KOPT-K1 (cell line): ENCODE data around the gene WDR93.
"Not testable (repeated sequence)": the region's sequence is repeated elsewhere in the genome, so short reads cannot be mapped to it uniquely, and the experiment has no call there.

Source experiments
- H3K27ac ChIP-seq: fragments of 200-600 bp; sonication (generic); 2 replicates; pipeline ENCODE4 v1.5.1; 2016; ENCODE audit warnings: antibody characterized with exemption, mild to moderate bottlenecking, low read depth, low read length; ENCODE audit not compliant: poor library complexity, severe bottlenecking
- H3K36me3 ChIP-seq: fragments of 200-600 bp; sonication (generic); 2 replicates; pipeline ENCODE4 v1.5.1; 2017; ENCODE audit warnings: antibody characterized with exemption, mild to moderate bottlenecking, low read length, moderate library complexity; ENCODE audit not compliant: insufficient read depth
- H3K9me3 ChIP-seq: fragments of 200-600 bp; sonication (generic); 2 replicates; pipeline ENCODE4 v1.5.1; 2017; ENCODE audit warnings: antibody characterized with exemption, low read length, mild to moderate bottlenecking; ENCODE audit not compliant: insufficient read depth, poor library complexity, severe bottlenecking

Gene WDR93

GRCh38 chr15:89776274-89777072, 85.9 kb downstream of the WDR93 start, which contains the start of gene MESP2:
MESP2 (plus strand) TSS chr15:89776332; CDS start chr15:89776358, 26 bp downstream.
- Histone ChIP-seq H3K9me3 (no peaks in the 10 kb centered on the region), H3K27ac (no peak within 1 kb of the TSS), H3K36me3 (no peaks in the 10 kb centered on the region)

- Histone ChIP-seq H3K36me3 (no peaks in the 10 kb centered on the region), H3K27ac (no peak overlapping the region), H3K9me3 (no peaks in the 10 kb centered on the region)
Measured at GRCh38 chr15:89777073-89777751, 86.6 kb downstream of the WDR93 start.

GRCh38 chr15:89777782-89778380, 87.3 kb downstream of the WDR93 start:
- Histone ChIP-seq H3K36me3 (no peaks in the 10 kb centered on the region), H3K9me3 (no peaks in the 10 kb centered on the region), H3K27ac (no peak overlapping the region)

- Histone ChIP-seq H3K27ac (no peak overlapping the region), H3K9me3 (no peaks in the 10 kb centered on the region), H3K36me3 (no peaks in the 10 kb centered on the region)
Measured at GRCh38 chr15:89778861-89779260, 88.2 kb downstream of the WDR93 start.

- no peak overlapping the region for H3K27ac ChIP-seq
- no peaks in the 10 kb centered on the region for H3K9me3 ChIP-seq
- no peaks in the 10 kb centered on the region for H3K36me3 ChIP-seq
Measured at GRCh38 chr15:89780601-89781000, 90.0 kb downstream of the WDR93 start.

- Histone ChIP-seq H3K27ac (no peak overlapping the region), H3K36me3 (no peaks in the 10 kb centered on the region), H3K9me3 (no peaks in the 10 kb centered on the region)
Measured at GRCh38 chr15:89781055-89781454, 90.4 kb downstream of the WDR93 start.

GRCh38 chr15:89781891-89782618, 91.4 kb downstream of the WDR93 start:
- Histone ChIP-seq H3K9me3 (no peaks in the 10 kb centered on the region), H3K36me3 (no peaks in the 10 kb centered on the region), H3K27ac (no peak overlapping the region)

- not testable (repeated sequence) for H3K27ac ChIP-seq, H3K36me3 ChIP-seq
Measured at GRCh38 chr15:89782619-89782950, 92.0 kb downstream of the WDR93 start.

GRCh38 chr15:89783111-89783860, 92.7 kb downstream of the WDR93 start:
- Histone ChIP-seq H3K27ac (no peak overlapping the region), H3K9me3 (peaks cover 11% of the 10 kb centered on the region), H3K36me3 (no peaks in the 10 kb centered on the region)

More at GRCh38 chr15:89782619-89782950, 92.0 kb downstream of the WDR93 start:
- not testable (repeated sequence) for H3K9me3 ChIP-seq

GRCh38 chr15:89783861-89784685, 93.5 kb downstream of the WDR93 start:
- Histone ChIP-seq H3K9me3 (peaks cover 14% of the 10 kb centered on the region), H3K27ac (no peak overlapping the region), H3K36me3 (no peaks in the 10 kb centered on the region)

GRCh38 chr15:89784686-89784960, 94.0 kb downstream of the WDR93 start:
- H3K36me3 ChIP-seq: no peaks in the 10 kb centered on the region
- peaks cover 14% of the 10 kb centered on the region for H3K9me3 ChIP-seq
- H3K27ac ChIP-seq: no peak overlapping the region

GRCh38 chr15:89785064-89785773, 94.6 kb downstream of the WDR93 start:
- H3K27ac ChIP-seq: no peak overlapping the region
- no peaks in the 10 kb centered on the region for H3K36me3 ChIP-seq

GRCh38 chr15:89785774-89786140, 95.1 kb downstream of the WDR93 start:
- no peak overlapping the region for H3K27ac ChIP-seq

More at GRCh38 chr15:89785064-89785773, 94.6 kb downstream of the WDR93 start:
- peaks cover 14% of the 10 kb centered on the region for H3K9me3 ChIP-seq

More at GRCh38 chr15:89785774-89786140, 95.1 kb downstream of the WDR93 start:
- Histone ChIP-seq H3K9me3 (peaks cover 14% of the 10 kb centered on the region), H3K36me3 (no peaks in the 10 kb centered on the region)
